Measurements from ENCODE around the gene TMEM117.

DNA sequence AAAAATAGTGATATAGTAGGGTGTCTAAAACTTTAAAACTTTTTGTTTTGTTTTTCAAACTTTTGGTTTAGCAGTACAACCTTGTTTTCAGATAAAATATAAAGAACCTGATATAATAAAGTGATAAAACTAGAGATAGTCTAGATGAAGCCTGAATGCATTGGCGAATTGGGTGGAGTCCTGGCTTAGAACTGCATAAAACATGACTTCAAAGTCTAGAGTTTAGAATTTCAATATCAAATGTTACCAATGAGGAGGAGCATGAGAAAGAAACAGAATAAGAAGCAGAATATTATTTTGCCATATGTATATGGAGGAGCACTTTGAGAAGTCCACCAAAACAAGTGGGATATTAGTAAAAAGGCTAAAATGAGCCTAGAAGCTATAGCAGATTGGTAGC, 263.6 kb downstream of the TMEM117 start:
- TF ChIP-seq, protein P1, sequence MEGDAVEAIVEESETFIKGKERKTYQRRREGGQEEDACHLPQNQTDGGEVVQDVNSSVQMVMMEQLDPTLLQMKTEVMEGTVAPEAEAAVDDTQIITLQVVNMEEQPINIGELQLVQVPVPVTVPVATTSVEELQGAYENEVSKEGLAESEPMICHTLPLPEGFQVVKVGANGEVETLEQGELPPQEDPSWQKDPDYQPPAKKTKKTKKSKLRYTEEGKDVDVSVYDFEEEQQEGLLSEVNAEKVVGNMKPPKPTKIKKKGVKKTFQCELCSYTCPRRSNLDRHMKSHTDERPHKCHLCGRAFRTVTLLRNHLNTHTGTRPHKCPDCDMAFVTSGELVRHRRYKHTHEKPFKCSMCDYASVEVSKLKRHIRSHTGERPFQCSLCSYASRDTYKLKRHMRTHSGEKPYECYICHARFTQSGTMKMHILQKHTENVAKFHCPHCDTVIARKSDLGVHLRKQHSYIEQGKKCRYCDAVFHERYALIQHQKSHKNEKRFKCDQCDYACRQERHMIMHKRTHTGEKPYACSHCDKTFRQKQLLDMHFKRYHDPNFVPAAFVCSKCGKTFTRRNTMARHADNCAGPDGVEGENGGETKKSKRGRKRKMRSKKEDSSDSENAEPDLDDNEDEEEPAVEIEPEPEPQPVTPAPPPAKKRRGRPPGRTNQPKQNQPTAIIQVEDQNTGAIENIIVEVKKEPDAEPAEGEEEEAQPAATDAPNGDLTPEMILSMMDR (IDR thresholded peaks at IDR 0.05; ENCODE audit: low read length): no peak
- no peak for TF ChIP-seq EZH2 (IDR thresholded peaks at IDR 0.05; ENCODE audit: borderline replicate concordance, low read length)

Measured in OCI-LY1 (cell line).